ENCODE results near the gene NPS.

Gene NPS

DNA sequence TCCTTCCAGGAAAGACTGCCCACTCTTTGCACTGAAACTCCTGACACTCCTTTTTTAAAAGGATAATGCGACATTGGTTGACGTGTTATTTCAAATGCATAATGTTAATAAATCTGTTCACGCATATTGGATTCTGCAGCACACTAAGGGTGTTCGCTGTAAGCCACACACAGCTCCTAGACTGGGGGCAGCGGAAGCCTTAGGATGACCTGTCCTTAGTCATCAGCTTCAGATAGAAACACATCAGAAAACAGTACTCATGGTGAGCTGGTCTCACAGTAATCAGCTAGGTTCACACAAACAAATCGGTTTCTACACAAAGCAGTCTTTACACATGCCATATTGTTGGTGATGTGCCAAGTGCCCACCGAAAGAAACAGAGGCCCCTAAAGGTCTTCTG is 4.3 kb downstream of the NPS start:
- ATAC-seq, result no peak
- TF ChIP-seq GLIS3 (CRISPR knock-in tag; IDR thresholded peaks at IDR 0.05), result no peak
- TF ChIP-seq ZFP3 (CRISPR knock-in tag; IDR thresholded peaks at IDR 0.05), result no peak
- TF ChIP-seq TCF4 (CRISPR knock-in tag; IDR thresholded peaks at IDR 0.05; ENCODE audit: borderline replicate concordance), result no peak
- TF ChIP-seq ZNF70 (CRISPR knock-in tag; IDR thresholded peaks at IDR 0.05), result no peak

DNA sequence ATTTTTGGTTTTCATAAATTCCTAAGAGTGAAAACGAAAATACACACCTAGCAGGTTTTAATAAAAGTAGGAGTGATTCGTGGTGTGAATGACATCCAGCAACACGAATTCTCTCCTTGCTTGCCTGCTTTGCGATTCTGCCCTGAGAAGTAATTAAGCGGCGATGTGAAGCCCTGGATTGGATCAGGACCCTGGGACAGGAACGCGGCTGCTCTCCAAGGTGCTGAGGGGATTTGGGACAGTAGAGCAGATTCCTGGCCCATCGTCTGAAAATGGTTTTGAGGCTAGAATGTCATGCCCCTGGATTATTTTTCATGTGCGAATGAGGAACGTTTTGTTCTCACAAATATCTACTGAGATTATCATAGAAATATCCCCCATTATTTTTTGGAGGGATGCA is 7.8 kb downstream of the NPS start:
- no peak for ATAC-seq

DNA sequence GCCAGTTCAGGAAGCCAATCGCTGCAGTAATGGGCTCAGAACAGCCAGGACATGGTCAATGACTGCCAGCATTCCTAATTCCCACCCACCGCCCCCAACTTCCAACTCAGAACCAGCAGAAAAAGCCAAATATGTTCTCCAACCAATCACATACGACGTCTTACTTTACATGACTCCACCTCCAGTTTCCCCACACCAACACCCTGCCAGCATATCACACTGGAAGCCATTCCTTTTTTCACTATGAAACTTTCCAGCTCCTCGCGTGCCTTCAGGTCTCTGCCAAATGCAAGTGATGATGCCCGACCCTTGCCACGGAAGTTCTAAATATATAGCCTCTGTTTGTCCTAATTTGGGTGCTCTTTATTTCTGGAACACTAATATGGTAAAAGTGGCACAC is 12.5 kb downstream of the NPS start:
- no peak for TF ChIP-seq ZNF8 (CRISPR knock-in tag; IDR thresholded peaks at IDR 0.05)
- TF ChIP-seq ESRRG (CRISPR knock-in tag; IDR thresholded peaks at IDR 0.05), result no peak
- TF ChIP-seq ARNTL (CRISPR knock-in tag; IDR thresholded peaks at IDR 0.05; ENCODE audit: borderline replicate concordance, low read depth), result no peak
- TF ChIP-seq TCF4 (CRISPR knock-in tag; IDR thresholded peaks at IDR 0.05; ENCODE audit: borderline replicate concordance), result no peak
- TF ChIP-seq, protein P1, sequence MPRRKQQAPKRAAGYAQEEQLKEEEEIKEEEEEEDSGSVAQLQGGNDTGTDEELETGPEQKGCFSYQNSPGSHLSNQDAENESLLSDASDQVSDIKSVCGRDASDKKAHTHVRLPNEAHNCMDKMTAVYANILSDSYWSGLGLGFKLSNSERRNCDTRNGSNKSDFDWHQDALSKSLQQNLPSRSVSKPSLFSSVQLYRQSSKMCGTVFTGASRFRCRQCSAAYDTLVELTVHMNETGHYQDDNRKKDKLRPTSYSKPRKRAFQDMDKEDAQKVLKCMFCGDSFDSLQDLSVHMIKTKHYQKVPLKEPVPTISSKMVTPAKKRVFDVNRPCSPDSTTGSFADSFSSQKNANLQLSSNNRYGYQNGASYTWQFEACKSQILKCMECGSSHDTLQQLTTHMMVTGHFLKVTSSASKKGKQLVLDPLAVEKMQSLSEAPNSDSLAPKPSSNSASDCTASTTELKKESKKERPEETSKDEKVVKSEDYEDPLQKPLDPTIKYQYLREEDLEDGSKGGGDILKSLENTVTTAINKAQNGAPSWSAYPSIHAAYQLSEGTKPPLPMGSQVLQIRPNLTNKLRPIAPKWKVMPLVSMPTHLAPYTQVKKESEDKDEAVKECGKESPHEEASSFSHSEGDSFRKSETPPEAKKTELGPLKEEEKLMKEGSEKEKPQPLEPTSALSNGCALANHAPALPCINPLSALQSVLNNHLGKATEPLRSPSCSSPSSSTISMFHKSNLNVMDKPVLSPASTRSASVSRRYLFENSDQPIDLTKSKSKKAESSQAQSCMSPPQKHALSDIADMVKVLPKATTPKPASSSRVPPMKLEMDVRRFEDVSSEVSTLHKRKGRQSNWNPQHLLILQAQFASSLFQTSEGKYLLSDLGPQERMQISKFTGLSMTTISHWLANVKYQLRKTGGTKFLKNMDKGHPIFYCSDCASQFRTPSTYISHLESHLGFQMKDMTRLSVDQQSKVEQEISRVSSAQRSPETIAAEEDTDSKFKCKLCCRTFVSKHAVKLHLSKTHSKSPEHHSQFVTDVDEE (CRISPR knock-in tag; IDR thresholded peaks at IDR 0.05), result no peak
- no peak for ATAC-seq

More for the DNA sequence above, 7.8 kb downstream of the NPS start:
- TF ChIP-seq, protein P2, sequence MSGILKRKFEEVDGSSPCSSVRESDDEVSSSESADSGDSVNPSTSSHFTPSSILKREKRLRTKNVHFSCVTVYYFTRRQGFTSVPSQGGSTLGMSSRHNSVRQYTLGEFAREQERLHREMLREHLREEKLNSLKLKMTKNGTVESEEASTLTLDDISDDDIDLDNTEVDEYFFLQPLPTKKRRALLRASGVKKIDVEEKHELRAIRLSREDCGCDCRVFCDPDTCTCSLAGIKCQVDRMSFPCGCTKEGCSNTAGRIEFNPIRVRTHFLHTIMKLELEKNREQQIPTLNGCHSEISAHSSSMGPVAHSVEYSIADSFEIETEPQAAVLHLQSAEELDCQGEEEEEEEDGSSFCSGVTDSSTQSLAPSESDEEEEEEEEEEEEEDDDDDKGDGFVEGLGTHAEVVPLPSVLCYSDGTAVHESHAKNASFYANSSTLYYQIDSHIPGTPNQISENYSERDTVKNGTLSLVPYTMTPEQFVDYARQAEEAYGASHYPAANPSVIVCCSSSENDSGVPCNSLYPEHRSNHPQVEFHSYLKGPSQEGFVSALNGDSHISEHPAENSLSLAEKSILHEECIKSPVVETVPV (CRISPR knock-in tag; IDR thresholded peaks at IDR 0.05), result no peak
- TF ChIP-seq ZC3H10 (CRISPR knock-in tag; IDR thresholded peaks at IDR 0.05) (no peak), ZFP3 (CRISPR knock-in tag; IDR thresholded peaks at IDR 0.05) (no peak), ZNF565 (CRISPR knock-in tag; conservative IDR thresholded peaks at IDR 0.05; ENCODE audit: low read depth) (no peak), OSR1 (CRISPR knock-in tag; IDR thresholded peaks at IDR 0.05) (no peak), PATZ1 (CRISPR knock-in tag; IDR thresholded peaks at IDR 0.05; ENCODE audit: borderline replicate concordance) (no peak), PPARA (CRISPR knock-in tag; IDR thresholded peaks at IDR 0.05; ENCODE audit: borderline replicate concordance) (no peak), ZFP30 (CRISPR knock-in tag; IDR thresholded peaks at IDR 0.05) (no peak), TCF4 (CRISPR knock-in tag; IDR thresholded peaks at IDR 0.05; ENCODE audit: borderline replicate concordance) (no peak), ARNTL (CRISPR knock-in tag; IDR thresholded peaks at IDR 0.05; ENCODE audit: borderline replicate concordance, low read depth) (no peak), RARB (CRISPR knock-in tag; IDR thresholded peaks at IDR 0.05) (no peak)

DNA sequence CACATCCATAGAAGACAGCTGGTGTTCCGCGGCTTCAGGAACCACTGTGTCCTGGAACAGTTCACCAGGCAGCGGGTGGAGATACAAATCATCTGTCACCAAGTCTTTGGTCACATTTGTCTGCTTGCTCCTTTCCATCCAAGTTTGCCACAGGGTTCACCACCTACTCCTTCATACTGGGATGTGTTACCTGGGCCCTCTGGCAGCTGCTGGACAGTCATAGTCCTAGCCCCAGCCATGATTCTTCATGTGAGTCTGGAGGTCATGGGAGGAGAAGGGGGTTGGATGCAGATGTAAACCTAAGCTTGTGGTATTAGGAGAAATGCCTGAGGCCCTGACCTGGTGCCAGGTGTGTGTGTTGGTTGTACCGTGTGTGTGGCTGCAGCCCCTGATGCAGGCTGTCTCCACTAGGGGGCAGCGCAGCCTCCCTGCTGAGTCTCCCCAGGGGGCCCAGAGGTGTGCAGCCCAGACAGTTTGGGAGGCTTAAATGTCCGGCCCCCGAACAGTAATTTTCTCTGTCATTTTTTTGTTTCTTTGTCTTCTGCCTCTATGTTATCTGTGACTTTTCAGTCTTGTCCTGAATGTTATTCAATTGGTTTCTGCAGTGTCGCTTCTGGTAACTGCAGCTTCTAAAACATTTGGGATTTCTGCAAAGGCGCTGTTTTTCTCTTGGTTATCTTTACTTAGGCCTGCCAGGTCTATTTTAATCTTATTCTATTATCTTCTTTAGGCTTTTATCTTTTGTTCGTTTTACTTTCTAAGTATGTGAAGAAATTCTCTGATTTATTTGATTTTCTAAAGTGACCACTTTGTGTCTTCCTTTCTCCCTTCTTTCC is 14.8 kb downstream of the NPS start:
- no peak for ATAC-seq
- TF ChIP-seq, protein P2 (CRISPR knock-in tag; IDR thresholded peaks at IDR 0.05), result no peak
- TF ChIP-seq TCF4 (CRISPR knock-in tag; IDR thresholded peaks at IDR 0.05; ENCODE audit: borderline replicate concordance) (no peak), BACH2 (CRISPR knock-in tag; IDR thresholded peaks at IDR 0.05; ENCODE audit: borderline replicate concordance) (no peak), ISL1 (CRISPR knock-in tag; IDR thresholded peaks at IDR 0.05) (no peak), ARNTL (CRISPR knock-in tag; IDR thresholded peaks at IDR 0.05; ENCODE audit: borderline replicate concordance, low read depth) (no peak), ZNF70 (CRISPR knock-in tag; IDR thresholded peaks at IDR 0.05) (no peak), SNAI2 (CRISPR knock-in tag; IDR thresholded peaks at IDR 0.05) (no peak), ZC3H10 (CRISPR knock-in tag; IDR thresholded peaks at IDR 0.05) (no peak), TOX (CRISPR knock-in tag; IDR thresholded peaks at IDR 0.05; ENCODE audit: borderline replicate concordance) (no peak), ZFP30 (CRISPR knock-in tag; IDR thresholded peaks at IDR 0.05) (no peak), ESRRG (CRISPR knock-in tag; IDR thresholded peaks at IDR 0.05) (no peak), GLIS3 (CRISPR knock-in tag; IDR thresholded peaks at IDR 0.05) (no peak), OSR1 (CRISPR knock-in tag; IDR thresholded peaks at IDR 0.05) (no peak), CSDC2 (CRISPR knock-in tag; IDR thresholded peaks at IDR 0.05) (no peak), PPARA (CRISPR knock-in tag; IDR thresholded peaks at IDR 0.05; ENCODE audit: borderline replicate concordance) (no peak), PATZ1 (CRISPR knock-in tag; IDR thresholded peaks at IDR 0.05; ENCODE audit: borderline replicate concordance) (no peak)
